AG04450 (cell line): ENCODE data around the gene CFAP77. TPM values are rescaled to one million over a fixed set of nuclear protein-coding genes. Genes with fewer than 3 reads are reported as not detected.

Source experiments
- CTCF ChIA-PET: fragments of 300-600, 350-600 bp; formaldehyde crosslinking; extraction: SDS; loops from one replicate; lab custom pipeline; 2022; ENCODE audit warnings: antibody characterized with exemption, inconsistent platforms; lab: Charles Lee
- POLR2A ChIA-PET: fragments of 350-600 bp; formaldehyde crosslinking; extraction: SDS; loops from one replicate; lab custom pipeline; 2021; ENCODE audit warnings: antibody characterized with exemption, inconsistent platforms; lab: Yijun Ruan, JAX
- DNase-seq: peaks from one replicate; pipeline ENCODE4 v3.0.0-alpha.2; 2011; ENCODE audit warnings: low read depth, low spot score
- H3K27ac ChIP-seq: one replicate; pipeline ENCODE4 v1.5.1; 2012; ENCODE audit warnings: low read depth, low read length, control low read depth
- H3K27me3 ChIP-seq: one replicate; pipeline ENCODE4 v1.6.0; 2012; ENCODE audit warnings: low read length; ENCODE audit not compliant: control insufficient read depth, insufficient read depth
- H3K4me3 ChIP-seq: 2 replicates; pipeline ENCODE4 v1.5.1; 2011; ENCODE audit warnings: mild to moderate bottlenecking, low read depth, low read length, control low read depth
- H3K9me3 ChIP-seq: 2 replicates; pipeline ENCODE4 v1.5.1; 2012; ENCODE audit warnings: low read length; ENCODE audit not compliant: control insufficient read depth, insufficient read depth
- polyA plus RNA-seq: library from polyadenylated mRNA; depleted of rRNA; stranded (reverse); fragments of >200 nt; gene quantifications from 2 replicates; pipeline ENCODE4 v1.2.3, GENCODE V29; 2011
- TF ChIP-seq, protein P1 (sequence below): IDR thresholded peaks from 2 replicates; pipeline ENCODE4 v1.5.1; 2011; ENCODE audit warnings: low read depth, low read length, control low read depth, inconsistent platforms

The CFAP77 gene
- polyA plus RNA-seq, 1 experiment: not detected

DNA sequence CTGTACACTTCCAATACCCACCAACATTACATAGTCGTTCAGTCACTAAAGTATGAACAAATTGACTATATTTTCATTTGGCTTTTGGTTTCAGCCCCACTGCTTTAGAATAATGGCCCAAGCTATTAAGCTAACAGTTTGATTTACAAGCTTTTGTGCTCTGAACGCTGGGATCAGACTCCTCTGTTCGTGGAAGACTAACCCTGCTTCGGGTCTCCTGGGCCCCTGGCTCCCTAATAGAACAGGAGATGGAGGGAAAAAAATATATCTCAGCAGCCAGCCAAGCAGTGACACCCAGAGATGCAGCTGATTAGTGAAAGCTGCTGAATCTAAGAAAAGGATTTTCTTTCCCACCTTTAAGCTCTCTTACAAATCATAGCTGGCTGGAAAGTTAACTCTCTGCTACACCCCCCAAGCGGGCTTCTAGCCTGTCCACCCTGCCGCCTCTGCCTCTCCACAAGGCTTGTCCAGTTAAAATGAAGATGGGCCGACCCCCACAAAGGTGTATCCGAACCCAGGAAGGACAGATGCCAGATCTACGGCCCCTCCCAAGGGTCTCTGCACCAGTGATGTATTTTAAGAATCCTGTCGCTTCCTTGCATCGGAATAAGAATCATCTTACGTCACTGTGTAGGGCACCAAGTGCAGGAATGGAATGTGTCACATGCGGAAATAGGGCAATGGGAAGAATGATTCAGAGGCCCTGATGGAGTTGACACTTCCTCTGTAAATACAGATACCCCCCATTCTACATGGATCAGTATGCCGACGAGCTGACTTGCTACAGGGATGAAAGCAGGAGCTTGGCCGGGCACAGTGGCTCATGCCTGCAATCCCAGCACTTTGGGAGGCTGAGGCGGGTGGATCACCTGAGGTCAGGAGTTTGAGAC lies 139.0 kb downstream of the CFAP77 start:
- TF ChIP-seq, protein P1, sequence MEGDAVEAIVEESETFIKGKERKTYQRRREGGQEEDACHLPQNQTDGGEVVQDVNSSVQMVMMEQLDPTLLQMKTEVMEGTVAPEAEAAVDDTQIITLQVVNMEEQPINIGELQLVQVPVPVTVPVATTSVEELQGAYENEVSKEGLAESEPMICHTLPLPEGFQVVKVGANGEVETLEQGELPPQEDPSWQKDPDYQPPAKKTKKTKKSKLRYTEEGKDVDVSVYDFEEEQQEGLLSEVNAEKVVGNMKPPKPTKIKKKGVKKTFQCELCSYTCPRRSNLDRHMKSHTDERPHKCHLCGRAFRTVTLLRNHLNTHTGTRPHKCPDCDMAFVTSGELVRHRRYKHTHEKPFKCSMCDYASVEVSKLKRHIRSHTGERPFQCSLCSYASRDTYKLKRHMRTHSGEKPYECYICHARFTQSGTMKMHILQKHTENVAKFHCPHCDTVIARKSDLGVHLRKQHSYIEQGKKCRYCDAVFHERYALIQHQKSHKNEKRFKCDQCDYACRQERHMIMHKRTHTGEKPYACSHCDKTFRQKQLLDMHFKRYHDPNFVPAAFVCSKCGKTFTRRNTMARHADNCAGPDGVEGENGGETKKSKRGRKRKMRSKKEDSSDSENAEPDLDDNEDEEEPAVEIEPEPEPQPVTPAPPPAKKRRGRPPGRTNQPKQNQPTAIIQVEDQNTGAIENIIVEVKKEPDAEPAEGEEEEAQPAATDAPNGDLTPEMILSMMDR: no peak
- DNase-seq: no peak
- Histone ChIP-seq H3K4me3 (no peak overlapping the region), H3K9me3 (peaks cover 4% of the 10 kb centered on the region; the same call in 1 of the 2 replicates), H3K27me3 (peaks cover 28% of the 10 kb centered on the region), H3K27ac (no peak overlapping the region)
- POLR2A ChIA-PET: interaction anchor here (0.6 kb wide), 1 partner anchor 139 kb away, joined by 3 read pairs; the partner anchor contains the start of gene CFAP77
- CTCF ChIA-PET: no interaction called here

DNA sequence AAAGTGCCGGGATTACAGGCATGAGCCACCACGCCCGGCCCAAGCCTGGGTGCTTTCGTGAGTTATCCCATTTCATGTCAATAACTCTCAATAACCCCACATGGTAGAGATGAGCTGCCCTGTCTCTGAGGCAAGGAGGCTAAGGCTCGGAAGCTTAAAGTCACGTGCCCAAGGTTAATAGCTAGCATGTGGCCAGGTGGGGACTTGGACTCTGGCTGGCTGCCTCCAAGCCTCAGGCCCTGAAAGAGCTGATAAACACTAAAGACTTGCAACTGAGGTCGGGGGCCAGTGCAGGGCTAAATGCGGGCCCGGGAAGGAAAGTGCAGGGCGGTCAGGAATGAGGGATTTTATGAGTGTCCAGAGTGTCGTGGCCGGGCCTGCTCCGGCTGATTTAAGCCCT lies 141.5 kb downstream of the CFAP77 start:
- DNase-seq: no peak
- ChIA-PET POLR2A (no interaction called here), CTCF (no interaction called here)
- Histone ChIP-seq H3K9me3 (peaks cover 4% of the 10 kb centered on the region; the same call in 1 of the 2 replicates), H3K27me3 (peaks cover 32% of the 10 kb centered on the region), H3K27ac (no peak overlapping the region), H3K4me3 (no peak overlapping the region)
- TF ChIP-seq, protein P1: no peak

DNA sequence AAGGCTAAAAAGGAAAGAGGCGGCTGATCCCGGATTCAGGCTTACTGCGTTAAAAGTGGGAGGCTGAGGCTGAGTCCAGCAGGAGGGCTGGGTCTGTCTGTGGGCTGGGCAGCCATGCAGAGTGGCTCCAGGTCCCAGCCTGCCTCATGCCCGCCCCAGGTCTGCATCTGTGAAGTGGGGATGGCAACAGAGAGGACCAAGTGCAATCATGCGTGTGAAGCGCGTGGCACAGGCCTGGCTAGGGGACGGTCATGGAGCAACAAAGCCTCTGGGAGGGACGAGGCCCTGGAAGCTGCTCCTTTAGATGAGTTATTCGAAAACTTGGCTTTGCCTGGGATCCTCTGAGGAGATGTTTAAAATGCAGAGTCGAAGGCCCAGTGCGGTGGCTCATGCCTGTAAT lies 142.0 kb downstream of the CFAP77 start:
- POLR2A ChIA-PET: no interaction called here
- Histone ChIP-seq H3K27me3 (peaks cover 34% of the 10 kb centered on the region), H3K4me3 (no peak overlapping the region), H3K27ac (no peak overlapping the region), H3K9me3 (peaks cover 4% of the 10 kb centered on the region; the same call in 1 of the 2 replicates)
- no peak for DNase-seq
- CTCF ChIA-PET: no interaction called here
- TF ChIP-seq, protein P1: no peak

DNA sequence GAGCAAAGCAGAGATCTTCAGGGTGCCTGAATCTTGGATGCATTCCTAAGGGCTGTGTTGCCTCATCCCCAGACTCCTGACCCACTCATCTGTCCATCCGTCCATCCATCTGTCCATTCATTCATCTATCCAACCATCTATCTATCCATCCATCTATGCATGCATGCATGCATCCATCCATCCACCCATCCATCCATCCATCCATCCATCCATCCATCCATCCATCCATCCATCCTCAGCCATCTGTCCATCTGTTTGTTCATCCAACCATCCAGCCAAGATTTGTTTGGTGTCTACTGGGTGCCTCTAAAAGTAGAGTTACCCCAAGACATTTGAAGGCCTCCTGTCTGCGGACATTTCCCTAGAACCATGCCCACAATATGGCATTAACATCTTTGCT lies 144.7 kb downstream of the CFAP77 start:
- peaks cover 44% of the 10 kb centered on the region for H3K27me3 ChIP-seq
- ChIA-PET POLR2A (no interaction called here), CTCF (no interaction called here)
- TF ChIP-seq, protein P1: no peak
- no peak for DNase-seq
- no peak overlapping the region for H3K4me3 ChIP-seq
- no peak overlapping the region for H3K27ac ChIP-seq
- peaks cover 4% of the 10 kb centered on the region; the same call in 1 of the 2 replicates for H3K9me3 ChIP-seq

DNA sequence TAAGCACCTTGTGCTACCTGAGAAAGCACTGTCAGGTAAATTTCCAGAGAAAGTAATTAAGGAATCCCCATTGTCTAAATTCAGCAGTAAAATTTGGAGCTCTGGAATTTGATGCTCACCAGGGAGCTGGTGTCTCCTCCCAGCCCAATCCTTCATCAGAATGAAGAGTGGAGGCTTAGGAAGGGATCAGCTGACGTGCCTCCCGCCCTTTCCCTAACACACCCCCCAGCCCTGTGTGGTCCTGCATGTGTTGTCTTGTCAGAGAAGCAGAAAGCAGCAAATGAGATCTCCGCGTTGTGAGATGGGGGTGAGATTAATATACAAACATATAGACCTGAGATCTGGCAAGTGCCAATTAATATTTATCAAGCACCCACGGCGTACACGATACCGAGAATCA lies 145.5 kb downstream of the CFAP77 start:
- H3K27ac ChIP-seq: no peak overlapping the region
- TF ChIP-seq, protein P1: no peak
- DNase-seq: no peak
- CTCF ChIA-PET: no interaction called here
- H3K9me3 ChIP-seq: peaks cover 4% of the 10 kb centered on the region; the same call in 1 of the 2 replicates
- no peak overlapping the region for H3K4me3 ChIP-seq
- H3K27me3 ChIP-seq: peaks cover 41% of the 10 kb centered on the region
- POLR2A ChIA-PET: no interaction called here
